ENCODE measurements around the gene PPARA. TPM values are rescaled to one million over a fixed set of nuclear protein-coding genes. Genes with fewer than 3 reads are reported as not detected.

The PPARA gene
- 0.77 to 1.7 TPM (median 1.2 TPM) in 5 replicates for total RNA-seq (2022; extraction: Qiagen RNA extraction; ENCODE audit: low read depth)

DNA sequence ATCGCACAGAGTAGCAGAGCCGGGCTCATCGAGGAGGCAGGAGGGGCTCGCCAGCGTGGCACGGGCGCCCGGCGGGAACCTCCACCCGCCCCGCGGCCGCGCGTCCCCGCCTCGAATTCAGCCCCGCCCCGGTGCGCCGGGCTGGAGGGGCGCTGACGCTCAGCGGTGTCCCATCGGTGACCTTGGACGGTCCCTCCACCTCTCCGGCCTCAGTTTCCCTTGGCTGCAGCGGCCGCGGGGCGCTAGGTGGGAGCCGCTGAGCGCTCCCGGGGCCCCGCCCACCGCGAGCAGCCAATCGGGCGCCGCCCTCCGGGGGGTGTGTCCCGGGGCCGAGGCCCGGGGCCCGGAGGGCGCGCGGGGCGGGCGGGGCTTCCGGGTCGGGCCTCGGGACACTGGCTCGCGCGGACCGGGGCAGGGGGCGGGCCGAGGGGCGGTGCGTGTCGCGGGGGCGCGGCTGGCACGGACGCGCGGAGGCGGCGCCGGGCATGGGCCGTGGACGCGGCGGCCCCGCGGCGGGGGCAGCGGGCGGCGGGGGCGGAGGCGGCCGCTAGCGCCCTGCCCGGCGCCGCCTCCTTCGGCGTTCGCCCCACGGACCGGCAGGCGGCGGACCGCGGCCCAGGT, at the start of gene PPARA:
Gene PPARA, plus strand, starts transcription at position 493 of the 621 bp plus-strand sequence. CDS start 47,858 bp downstream, outside the sequence.

DNA sequence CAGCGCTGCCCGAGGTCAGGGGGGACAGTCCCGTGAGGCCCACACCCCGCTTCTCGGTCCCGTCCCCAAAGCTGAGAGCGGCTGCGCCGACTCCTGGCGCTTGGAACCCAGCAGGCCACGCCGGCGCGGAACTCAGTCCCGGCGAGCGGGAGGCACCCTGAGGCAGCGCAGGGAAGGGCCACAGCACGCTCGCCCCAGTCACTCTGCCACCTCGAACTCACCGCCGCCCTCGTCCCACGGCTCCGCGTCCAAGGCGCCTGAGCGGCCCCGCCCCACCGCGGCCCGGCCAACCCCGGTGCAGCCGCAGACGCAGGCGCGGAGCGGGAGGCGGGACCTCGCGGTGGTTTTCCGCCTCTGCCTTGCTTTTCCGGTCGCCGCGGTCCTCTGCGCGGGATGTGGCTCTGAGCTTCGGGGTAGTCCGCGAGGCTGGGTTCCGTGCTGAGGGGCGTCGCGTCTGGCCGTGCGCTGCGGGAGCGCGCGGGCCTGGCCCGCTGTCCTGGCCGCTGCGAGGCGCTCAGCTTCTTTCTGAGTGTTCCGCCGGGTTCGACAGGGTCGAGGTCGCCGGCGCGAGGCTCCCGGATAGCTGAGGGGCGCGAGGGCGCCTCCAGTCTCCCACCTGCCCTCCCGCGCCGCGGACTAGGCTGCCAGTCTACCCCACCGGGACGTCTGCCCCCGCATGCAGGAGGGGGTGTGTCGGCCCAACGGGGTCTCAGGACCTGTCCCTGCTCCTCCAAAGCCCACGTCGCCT, 99.9 kb downstream of the PPARA start, which contains the start of gene CDPF1:
Gene CDPF1, minus strand, starts transcription at position 259 of the 748 bp plus-strand sequence. CDS start 2,009 bp downstream, outside the sequence.

DNA sequence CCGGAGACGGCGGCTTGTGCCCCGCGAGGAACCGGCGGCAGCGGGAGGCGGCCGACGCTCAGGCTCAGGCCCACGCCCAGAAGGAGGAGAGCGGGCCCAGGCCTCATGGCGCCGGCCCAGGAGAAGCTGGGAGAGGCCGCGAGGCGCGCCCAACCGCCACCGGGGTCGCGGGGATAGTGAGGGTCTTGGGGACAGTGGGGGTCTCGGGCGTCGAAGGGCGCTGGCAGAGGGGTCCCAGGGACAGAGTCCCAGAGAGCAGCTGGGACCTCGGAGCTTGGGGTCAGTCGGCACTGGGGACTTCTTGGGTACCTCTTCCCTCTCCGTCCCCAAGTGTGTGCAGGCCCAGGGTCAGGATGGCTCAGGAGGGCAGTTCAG, 112.9 kb downstream of the PPARA start, which contains the start of gene PKDREJ:
Gene PKDREJ, minus strand, starts transcription at position 128 of the 375 bp plus-strand sequence. Its CDS starts 21 bp downstream, at position 107.

DNA sequence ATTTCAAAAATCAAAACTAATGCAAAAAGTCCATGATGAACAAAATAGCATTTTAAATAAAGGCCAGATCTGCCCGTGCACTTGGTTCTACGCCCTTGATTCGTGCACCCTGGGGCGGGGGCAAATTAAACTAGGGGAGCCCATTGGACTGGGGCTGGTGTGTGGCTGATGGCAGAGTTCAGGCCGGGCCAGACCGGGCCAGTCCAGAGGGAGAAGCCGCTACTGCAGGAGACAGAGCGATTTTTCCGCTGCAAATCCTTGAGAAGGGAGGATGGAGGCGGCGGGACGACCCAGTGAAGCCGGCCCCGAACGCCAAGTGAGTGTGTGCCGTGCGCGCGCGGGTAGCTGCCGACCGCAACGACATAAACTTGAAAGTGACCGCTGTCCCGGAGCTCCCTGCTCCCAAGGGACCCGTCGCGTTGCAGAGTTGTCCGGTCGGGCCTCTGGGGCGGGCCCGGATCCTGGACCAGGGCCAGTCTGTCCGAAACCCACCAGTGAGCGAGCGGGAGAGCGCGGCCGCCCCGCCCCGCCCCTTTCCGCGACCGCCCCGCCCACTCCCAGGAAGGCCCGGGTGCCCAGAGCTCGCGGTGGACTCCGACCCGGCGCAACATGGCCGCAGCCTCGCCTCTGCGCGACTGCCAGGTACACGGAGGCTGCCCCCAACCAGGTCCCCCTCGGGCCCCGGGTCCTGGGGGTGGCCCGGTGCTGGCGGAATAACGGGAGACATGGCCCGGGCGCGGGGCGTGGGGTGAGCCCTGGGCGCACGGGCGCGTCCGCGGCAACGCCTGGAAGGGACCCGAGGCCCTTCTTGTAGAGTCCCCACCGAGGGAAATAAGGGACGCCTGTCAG, 117.3 kb downstream of the PPARA start, which contains the start of gene TTC38:
Gene TTC38, plus strand, starts transcription at position 578 of the 849 bp plus-strand sequence. Its CDS starts 32 bp downstream, at position 610.

Other genes with a start within 250 kb of the PPARA start
- 108 to 146 TPM (median 138 TPM) in 5 replicates for gene WNT7B, start 173.4 kb upstream of the PPARA start, total RNA-seq (2022; extraction: Qiagen RNA extraction; ENCODE audit: low read depth)
- 8.7 to 11.5 TPM (median 10.3 TPM) in 5 replicates for gene CDPF1, start 99.8 kb downstream of the PPARA start, total RNA-seq (2022; extraction: Qiagen RNA extraction; ENCODE audit: low read depth)
- not detected in 5 replicates for gene PKDREJ, start 112.8 kb downstream of the PPARA start, total RNA-seq (2022; extraction: Qiagen RNA extraction; ENCODE audit: low read depth)
- gene TTC38, start 117.5 kb downstream of the PPARA start, total RNA-seq (2022; extraction: Qiagen RNA extraction; ENCODE audit: low read depth) = 10.9 to 16.1 TPM (median 12.4 TPM) in 5 replicates
- 28.8 to 34.6 TPM (median 32.0 TPM) in 5 replicates for gene GTSE1, start 146.3 kb downstream of the PPARA start, total RNA-seq (2022; extraction: Qiagen RNA extraction; ENCODE audit: low read depth)
- 36.7 to 44.6 TPM (median 42.2 TPM) in 5 replicates for gene TRMU, start 185.2 kb downstream of the PPARA start, total RNA-seq (2022; extraction: Qiagen RNA extraction; ENCODE audit: low read depth)